Measurements from ENCODE around the gene CACNA1D.
A peak's percentile ranks its signal among the peaks of the same experiment; 100 is the strongest.

GRCh38 chr3:53812434-53812833 is 318.0 kb downstream of the CACNA1D start:
- TF ChIP-seq CTCF (IDR thresholded peaks at IDR 0.05; ENCODE audit: low read depth, low read length) (peak; percentile 50), EZH2phosphoT487 (IDR thresholded peaks at IDR 0.05; ENCODE audit: low read depth) (no peak)

All from OCI-LY3 (cell line).